ENCODE results near the gene RNPC3.
"Not testable (repeated sequence)": the region's sequence is repeated elsewhere in the genome, so short reads cannot be mapped to it uniquely, and the experiment has no call there.

Gene RNPC3

GRCh38 chr1:103561124-103561523 lies 35.6 kb downstream of the RNPC3 start:
- DNase-seq (ENCODE audit: low read depth in 2 of 2) = not testable (repeated sequence)

GRCh38 chr1:103561643-103562395 lies 36.3 kb downstream of the RNPC3 start:
- DNase-seq (ENCODE audit: low read depth in 2 of 2) = no peak

GRCh38 chr1:103563056-103563455 lies 37.6 kb downstream of the RNPC3 start:
- no peak for DNase-seq (ENCODE audit: low read depth in 2 of 2)

GRCh38 chr1:103569493-103569892 lies 44.0 kb downstream of the RNPC3 start:
- DNase-seq (ENCODE audit: low read depth in 2 of 2) = no peak

GRCh38 chr1:103571289-103571688 lies 45.8 kb downstream of the RNPC3 start, which contains the start of gene AMY2B:
AMY2B (plus strand) TSS chr1:103571589; CDS start chr1:103571603, 14 bp downstream.
- not testable (repeated sequence) for DNase-seq (ENCODE audit: low read depth in 2 of 2)

- DNase-seq (ENCODE audit: low read depth in 2 of 2) = no peak
Observed at GRCh38 chr1:103576065-103576464, 50.6 kb downstream of the RNPC3 start.

GRCh38 chr1:103576784-103577183 lies 51.3 kb downstream of the RNPC3 start:
- not testable (repeated sequence) for DNase-seq (ENCODE audit: low read depth in 2 of 2)

GRCh38 chr1:103582464-103582863 lies 57.0 kb downstream of the RNPC3 start:
- no peak for DNase-seq (ENCODE audit: low read depth in 2 of 2)

GRCh38 chr1:103583887-103584286 lies 58.4 kb downstream of the RNPC3 start:
- DNase-seq (ENCODE audit: low read depth in 2 of 2) = no peak

- DNase-seq (ENCODE audit: low read depth in 2 of 2) = no peak
Observed at GRCh38 chr1:103584537-103584936, 59.0 kb downstream of the RNPC3 start.

- not testable (repeated sequence) for DNase-seq (ENCODE audit: low read depth in 2 of 2)
Observed at GRCh38 chr1:103602740-103603139, 77.2 kb downstream of the RNPC3 start.
